Erythroblast (primary cell): Measurements from ENCODE around the gene NDOR1.

ENCODE experiments used
- GATA1 ChIP-seq: IDR thresholded peaks from 2 replicates; pipeline ENCODE4 v1.6.1; 2011; ENCODE audit warnings: low read depth, mild to moderate bottlenecking, control low read depth, low read length, moderate library complexity
- POLR2A ChIP-seq: IDR thresholded peaks from 2 replicates; pipeline ENCODE4 v1.6.1; 2011; ENCODE audit warnings: mild to moderate bottlenecking, low read length

DNA sequence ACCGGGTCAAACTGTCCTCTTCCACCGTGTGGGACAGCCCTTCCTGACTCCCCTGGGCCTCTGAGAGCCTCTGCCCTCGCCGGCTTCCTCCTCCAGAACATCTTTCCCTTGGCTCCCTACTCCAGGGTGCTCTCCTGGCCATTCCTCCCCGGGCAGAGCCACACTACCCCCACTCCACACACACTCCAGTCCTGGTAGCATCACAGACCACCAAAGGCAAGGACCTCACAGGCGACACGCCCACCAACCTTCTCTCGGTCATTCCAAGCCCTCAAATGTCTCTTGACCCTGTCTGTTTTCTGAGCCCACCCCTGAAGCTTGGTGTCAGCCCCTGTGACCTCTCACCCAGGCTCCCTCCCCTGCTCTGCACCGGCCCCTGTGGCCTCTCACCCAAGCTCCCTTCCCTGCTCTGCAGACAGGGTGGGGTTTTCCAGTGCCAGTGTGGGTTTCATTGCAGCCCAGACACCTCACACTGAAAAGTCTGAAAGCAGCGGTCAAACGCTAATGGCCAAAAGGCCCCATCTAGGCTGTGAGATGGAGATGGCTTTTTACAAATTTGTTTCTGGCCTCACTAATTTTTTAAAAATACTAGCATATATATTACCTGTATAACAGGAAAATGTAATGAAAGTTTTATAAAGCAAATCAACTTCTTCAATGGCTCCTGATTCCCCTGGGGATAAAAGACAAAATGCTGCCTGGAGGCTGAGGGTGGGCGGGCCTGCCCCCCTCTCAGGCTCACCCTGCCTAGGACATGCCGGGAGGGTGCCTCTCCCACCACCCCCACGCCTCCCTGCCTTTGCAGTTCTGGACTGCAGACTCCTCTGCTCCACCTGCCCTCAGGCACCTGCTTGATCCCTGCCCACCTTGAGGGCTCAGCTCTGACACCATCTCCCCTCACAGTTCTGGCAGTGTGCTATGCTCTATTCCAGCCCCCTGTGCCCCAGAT, 46.1 kb upstream of the NDOR1 start:
- no peak for TF ChIP-seq POLR2A
- no peak for TF ChIP-seq GATA1
